ENCODE measurements around the gene CCDC177.
"Not testable (repeated sequence)": the region's sequence is repeated elsewhere in the genome, so short reads cannot be mapped to it uniquely, and the experiment has no call there.

The CCDC177 gene

GRCh38 chr14:69600304-69600891 is 25.7 kb upstream of the CCDC177 start:
- DNase-seq (ENCODE audit: low read depth in 2 of 2): no peak

DNA sequence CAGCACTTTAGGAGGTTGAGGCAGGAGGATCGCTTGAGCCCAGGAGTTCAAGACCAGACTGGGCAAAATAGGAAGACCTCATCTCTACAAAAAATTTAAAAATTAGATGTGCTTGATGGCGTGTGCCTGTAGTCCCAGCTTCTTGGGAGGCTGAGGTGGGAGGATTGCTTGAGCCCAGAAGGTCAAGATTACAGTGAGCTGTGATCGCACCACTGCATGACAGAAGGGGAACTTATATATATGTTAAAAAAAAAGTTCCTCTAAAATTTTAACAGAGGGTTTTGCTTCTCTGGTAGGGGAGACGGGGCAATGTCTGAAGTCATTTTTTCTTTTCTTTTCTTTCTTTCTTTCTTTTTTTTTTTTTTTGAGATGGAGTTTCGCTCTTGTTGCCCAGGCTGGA is 24.8 kb upstream of the CCDC177 start:
- not testable (repeated sequence) for DNase-seq (ENCODE audit: low read depth in 2 of 2)

- no peak for DNase-seq (ENCODE audit: low read depth in 2 of 2)
These were observed 20.7 kb upstream of the CCDC177 start for GRCh38 chr14:69595336-69595735.

DNA sequence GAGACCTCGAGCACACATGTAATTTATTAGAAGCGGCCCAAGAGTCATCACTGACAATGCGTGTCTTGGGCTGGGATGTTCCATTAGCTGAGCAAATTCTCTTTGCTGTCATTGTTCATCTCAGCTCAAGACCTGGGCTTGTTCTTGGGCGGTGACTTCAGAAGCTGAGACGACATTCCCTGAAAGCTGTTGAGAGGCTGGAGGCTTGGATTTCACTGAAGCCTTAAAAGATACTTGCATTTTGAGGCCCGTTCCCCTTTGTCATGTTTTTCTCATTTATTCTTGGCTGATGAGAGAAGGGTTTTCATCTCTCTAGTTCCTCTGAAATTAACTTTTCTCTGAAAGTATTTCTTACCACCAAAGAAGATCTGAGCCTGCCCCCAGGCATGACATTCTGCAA is 20.2 kb upstream of the CCDC177 start:
- no peak for DNase-seq (ENCODE audit: low read depth in 2 of 2)

DNA sequence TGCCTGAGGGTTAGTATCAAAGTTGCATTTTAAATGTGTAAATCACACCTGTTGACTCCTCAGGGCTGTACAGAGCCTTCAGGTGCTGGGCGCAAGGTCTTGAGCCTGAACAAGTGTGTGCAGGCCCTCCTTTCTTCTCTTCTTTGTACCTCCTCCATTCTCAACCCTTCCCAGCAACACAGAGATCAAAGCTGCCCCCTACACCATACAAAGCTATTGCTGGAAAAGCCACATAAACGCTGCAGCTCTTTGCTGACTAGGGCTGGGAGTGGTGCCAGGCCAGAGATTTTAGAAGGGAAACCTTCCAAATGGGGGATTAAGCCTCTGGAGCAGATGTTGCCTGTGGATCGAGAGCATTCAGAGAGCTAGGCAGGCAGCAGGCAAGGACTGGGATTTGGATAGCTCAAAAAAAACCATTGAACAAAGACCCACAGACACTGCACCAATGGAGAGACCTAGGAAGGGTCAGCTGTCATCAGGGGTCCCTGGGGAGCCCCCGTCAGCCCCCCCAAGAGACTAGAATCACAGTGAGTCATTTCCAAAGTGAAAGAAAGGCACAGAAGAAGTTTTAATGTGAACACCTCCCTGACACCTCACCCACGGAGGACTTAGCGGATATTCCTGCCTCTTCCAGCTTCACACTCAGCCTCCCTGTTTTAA is 18.5 kb upstream of the CCDC177 start:
- DNase-seq (ENCODE audit: low read depth in 2 of 2): no peak

DNA sequence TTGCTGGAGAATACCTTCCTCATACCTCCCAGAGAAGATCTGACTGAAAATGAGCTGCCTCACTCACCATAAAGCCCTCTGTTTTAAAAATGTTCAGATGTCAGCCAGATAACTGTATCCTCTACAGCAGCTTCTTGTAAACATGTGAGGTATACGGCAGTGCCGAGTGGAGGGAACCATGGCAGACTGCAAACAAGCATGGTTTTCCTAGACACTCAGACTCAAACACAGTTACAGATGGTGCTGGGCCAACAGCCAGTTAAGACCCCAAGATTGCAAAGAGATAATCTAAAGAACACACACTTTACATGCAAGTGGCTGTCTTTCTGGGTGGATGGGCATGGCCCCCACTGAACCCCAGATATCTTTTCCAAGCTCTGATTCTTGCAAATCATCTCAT is 16.6 kb upstream of the CCDC177 start:
- no peak for DNase-seq (ENCODE audit: low read depth in 2 of 2)

DNA sequence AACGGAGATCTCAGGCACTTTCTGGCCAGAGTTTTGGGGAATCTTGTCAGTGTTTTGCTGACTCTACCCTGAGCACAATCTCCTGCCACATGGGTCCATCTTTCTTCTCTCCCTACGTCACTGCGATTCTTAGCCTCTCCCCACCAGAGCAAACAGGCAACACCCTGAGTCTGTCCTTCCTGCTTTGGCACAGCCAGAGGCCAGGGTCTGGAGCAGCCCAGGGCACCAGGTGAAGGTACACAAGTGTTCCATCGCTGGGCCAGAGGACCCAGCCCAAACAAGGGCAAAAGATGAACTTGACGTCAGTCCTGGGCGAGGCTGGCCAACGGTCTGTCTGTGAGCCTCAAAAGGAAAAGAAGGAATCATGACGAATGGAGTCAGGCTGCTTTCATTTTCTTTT is 12.7 kb upstream of the CCDC177 start:
- no peak for DNase-seq (ENCODE audit: low read depth in 2 of 2)

GRCh38 chr14:69586404-69586803 is 11.7 kb upstream of the CCDC177 start:
- DNase-seq (ENCODE audit: low read depth in 2 of 2): no peak

GRCh38 chr14:69584389-69584788 is 9.7 kb upstream of the CCDC177 start:
- DNase-seq (ENCODE audit: low read depth in 2 of 2): no peak

GRCh38 chr14:69582829-69583228 is 8.2 kb upstream of the CCDC177 start:
- DNase-seq (ENCODE audit: low read depth in 2 of 2): no peak

DNA sequence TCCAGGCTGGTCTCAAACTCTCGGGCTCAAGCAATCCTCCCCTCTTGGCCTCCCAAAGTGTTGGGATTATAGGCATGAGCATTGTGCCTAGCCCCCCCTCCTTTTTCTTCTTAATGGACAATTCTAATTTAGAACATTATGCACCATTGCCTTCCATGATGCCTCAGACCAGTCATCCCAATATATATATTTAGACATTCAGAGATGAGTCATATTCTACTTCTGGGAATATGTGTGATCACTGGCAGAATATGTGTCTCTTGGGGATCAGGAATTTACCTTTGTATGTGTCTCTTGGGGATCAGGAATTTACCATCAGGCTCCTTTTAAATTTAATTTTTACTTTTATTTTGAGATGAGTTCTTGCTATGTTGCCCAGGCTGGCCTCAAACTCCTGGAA is 7.5 kb upstream of the CCDC177 start:
- no peak for DNase-seq (ENCODE audit: low read depth in 2 of 2)

DNA sequence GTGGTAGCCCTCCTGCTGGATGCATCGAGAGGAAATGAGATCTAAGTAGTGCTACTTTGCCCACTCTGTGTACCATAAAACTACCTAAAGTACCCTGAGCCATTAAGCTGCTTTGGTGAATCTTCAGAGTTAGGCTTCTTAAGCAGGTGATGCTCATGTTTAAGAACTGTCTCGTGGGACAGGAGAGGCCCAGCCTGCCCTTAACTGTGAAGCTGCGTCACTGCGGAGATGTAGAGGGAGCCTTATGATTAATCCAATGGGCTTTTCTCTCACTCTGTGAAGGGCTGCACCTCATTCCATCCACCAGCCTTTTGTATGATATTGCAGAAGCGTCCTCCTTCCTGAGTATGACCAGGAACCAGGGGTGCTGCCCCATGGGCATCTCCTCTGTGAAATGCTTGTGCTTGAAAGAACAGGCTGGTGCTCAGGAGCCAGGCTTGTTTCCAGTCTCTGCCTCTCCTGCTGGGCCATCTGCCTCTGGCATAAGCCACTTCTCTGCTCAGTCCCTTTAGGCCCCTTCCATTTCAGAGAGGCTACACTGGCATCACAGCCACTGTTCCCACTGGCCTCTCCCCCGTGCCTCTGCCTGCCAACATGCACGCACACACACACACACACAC is 6.8 kb upstream of the CCDC177 start:
- DNase-seq (ENCODE audit: low read depth in 2 of 2): no peak

DNA sequence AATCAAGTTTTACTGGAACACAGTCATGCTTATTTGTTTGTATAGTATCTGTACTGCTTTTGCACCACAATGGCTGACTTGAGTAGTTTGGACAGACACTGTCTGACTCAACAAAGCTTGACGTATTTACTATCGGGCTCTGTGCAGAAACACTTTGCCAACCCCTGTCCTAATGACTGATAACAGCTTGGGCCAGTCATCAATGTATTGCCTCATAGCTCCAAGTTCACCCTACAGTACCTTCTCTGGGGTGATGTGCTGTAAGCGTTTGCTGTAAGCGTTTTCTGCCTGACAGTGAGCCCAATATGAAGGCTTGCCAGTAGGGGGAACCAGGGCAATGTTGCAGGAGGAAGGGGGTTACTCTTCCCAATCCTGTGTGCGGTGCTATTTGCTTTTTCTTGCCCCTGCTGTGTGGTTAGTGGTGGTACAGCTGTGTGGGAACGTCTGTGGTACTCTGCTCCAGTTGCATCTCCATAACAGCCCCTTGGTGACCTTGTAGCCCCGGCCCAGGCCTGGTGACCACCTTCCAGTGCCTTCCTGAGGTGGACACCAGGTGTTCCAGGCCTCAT is 5.4 kb upstream of the CCDC177 start:
- DNase-seq (ENCODE audit: low read depth in 2 of 2): no peak

DNA sequence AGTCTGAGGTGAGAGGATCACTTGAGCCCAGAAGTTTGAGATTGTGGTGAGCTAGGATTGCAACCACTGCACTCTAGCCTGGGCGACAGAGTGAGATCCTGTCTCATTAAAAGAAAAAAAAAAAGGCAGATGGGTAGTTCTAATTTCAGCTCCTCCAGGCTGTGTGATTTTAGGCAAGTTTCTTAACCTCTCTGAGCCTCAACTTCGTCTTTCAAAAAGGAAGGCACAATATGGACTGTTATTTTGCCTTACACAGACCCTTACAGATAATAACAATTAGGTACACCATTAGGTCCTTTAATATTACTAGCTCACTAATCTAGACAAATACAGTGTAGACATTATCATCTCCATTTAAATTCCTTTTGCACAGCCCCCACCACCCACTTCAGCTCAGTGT is 4.8 kb upstream of the CCDC177 start:
- DNase-seq (ENCODE audit: low read depth in 2 of 2): no peak

- DNase-seq (ENCODE audit: low read depth in 2 of 2): no peak
These were observed 254 bp upstream of the CCDC177 start for GRCh38 chr14:69574954-69575295.

DNA sequence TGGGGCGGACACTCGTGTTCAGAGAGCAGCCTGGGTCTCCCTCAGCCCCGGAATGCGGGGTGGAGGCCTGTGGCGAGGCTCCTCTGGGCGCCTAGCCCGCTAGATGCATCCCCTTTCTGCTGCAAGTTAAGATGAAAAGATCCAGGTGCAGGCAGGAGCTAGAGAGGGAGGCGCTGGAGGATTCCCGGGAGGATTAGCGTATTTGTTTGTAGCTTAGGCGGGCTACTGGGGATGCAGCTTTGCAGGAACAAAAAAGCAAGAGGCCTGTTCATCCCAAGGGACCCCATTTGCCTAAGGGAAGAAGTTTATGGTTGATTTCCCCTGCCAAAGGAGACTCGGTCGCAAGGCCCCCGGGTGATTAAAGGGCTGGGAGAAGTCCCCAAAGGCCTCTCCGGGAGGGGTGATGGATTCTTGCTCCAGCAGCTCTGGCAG is 824 bp downstream of the CCDC177 start:
- DNase-seq (ENCODE audit: low read depth in 2 of 2): no peak

DNA sequence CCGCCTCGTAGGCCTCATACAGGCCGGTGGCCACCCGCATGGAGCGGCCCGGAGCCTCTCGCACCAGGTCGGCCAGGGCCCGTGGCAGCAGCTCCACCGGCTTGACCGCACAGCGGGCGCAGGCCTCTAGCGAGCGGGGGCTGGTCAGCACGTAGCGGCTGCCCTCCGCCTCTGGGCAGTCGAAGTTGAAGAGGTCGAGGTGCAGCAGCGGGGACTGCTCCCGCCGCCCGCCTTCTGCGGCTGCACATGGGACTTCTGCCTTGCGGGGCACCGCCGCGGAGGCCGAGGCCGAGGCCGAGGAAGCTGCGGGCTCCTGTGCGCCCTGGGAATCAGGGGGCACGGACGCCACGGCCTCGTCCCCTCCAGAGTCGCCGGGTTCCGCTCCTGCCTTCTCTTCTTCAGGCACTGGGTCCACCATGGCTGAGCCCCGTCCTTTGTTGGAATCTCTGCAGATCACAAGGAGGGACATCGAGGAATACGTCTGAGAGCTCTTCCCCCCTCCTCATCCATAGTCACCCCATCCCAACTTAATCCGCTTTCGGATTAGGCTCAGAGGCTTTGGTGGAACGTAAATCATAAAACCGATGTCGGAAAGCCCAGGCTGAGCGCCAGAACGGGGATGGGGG is 1.4 kb downstream of the CCDC177 start:
- DNase-seq (ENCODE audit: low read depth in 2 of 2): no peak

GRCh38 chr14:69572841-69573135 is 1.9 kb downstream of the CCDC177 start:
- no peak for DNase-seq (ENCODE audit: low read depth in 2 of 2)

GRCh38 chr14:69572030-69572840 is 2.4 kb downstream of the CCDC177 start:
- no peak for DNase-seq (ENCODE audit: low read depth in 2 of 2)

- no peak for DNase-seq (ENCODE audit: low read depth in 2 of 2)
These were observed 3.1 kb downstream of the CCDC177 start for GRCh38 chr14:69571449-69572029.

- no peak for DNase-seq (ENCODE audit: low read depth in 2 of 2)
These were observed 3.8 kb downstream of the CCDC177 start for GRCh38 chr14:69570836-69571330.

- DNase-seq (ENCODE audit: low read depth in 2 of 2): no peak
These were observed 4.8 kb downstream of the CCDC177 start for GRCh38 chr14:69569859-69570258.
